Colonic mucosa (tissue), 4 donors: ENCODE measurements around the gene MATN1. TPM values are rescaled to one million over a fixed set of nuclear protein-coding genes. Genes with fewer than 3 reads are reported as not detected.
"Not testable (repeated sequence)": the region's sequence is repeated elsewhere in the genome, so short reads cannot be mapped to it uniquely, and the experiment has no call there.

ENCODE experiments used
- DNase-seq: peaks from one replicate; pipeline ENCODE4 v3.0.0-alpha.2; 2020
- H3K27ac ChIP-seq: fragments of 200-600 bp; one replicate; pipeline ENCODE4 v1.8.0; 2021
- H3K27me3 ChIP-seq: fragments of 200-600 bp; one replicate; pipeline ENCODE4 v1.8.0; 2021
- H3K36me3 ChIP-seq: fragments of 200-600 bp; one replicate; pipeline ENCODE4 v1.8.0; 2021
- H3K4me1 ChIP-seq: fragments of 200-600 bp; one replicate; pipeline ENCODE4 v1.8.0; 2021; ENCODE audit warnings: mild to moderate bottlenecking
- H3K4me3 ChIP-seq: fragments of 200-600 bp; one replicate; pipeline ENCODE4 v1.8.0; 2021
- H3K9ac ChIP-seq, 2 donors: one replicate each; pipeline ENCODE4 v1.7.0; 2013; ENCODE audit warnings: control low read depth in 2 of 2, low read depth in 2 of 2, low read length in 2 of 2
- H3K9me3 ChIP-seq: fragments of 200-600 bp; one replicate; pipeline ENCODE4 v1.8.0; 2021
- CTCF ChIP-seq: fragments of 200-600 bp; IDR thresholded peaks from one replicate; pipeline ENCODE4 v1.8.0; 2022; ENCODE audit warnings: antibody characterized with exemption, mild to moderate bottlenecking
- intact Hi-C: fragments of 100-400 bp; cut with DNase I; formaldehyde crosslinking; loops from one replicate; pipeline ENCODE4 v1.14.1; 2022
- total RNA-seq, 2 donors: library from RNA; stranded (reverse); fragmentation: NEBNext Ultra II Directional in 1 of 2; extraction: Animal tissue kit (Norgen Biotek cat#: 25700) in 1 of 2; gene quantifications; one replicate each; pipeline ENCODE4 v1.2.1, GENCODE V29; 2021
- donor health status: healthy.
- donor health status: DM: no; HTN: no; CAD: no.
- donor health status: DM: no; HTN: no; CAD: no.

The MATN1 gene
- total RNA-seq = not detected

GRCh38 chr1:30723331-30723755 is at the start of gene MATN1:
Gene MATN1 (minus strand): TSS chr1:30723585. CDS start chr1:30723551, 34 bp downstream.
- DNase-seq = no peak
- H3K4me3 ChIP-seq = no peak within 1 kb of the TSS
- no peak within 1 kb of the TSS for H3K27ac ChIP-seq
- intact Hi-C loops = no loop called here
- no peaks in the 10 kb centered on the region for H3K9me3 ChIP-seq
- no peak within 1 kb of the TSS for H3K9ac ChIP-seq
- no peaks in the 10 kb centered on the region for H3K36me3 ChIP-seq
- peaks cover 5% of the 10 kb centered on the region for H3K4me1 ChIP-seq
- TF ChIP-seq CTCF = no peak
- no peaks in the 10 kb centered on the region for H3K27me3 ChIP-seq

GRCh38 chr1:30771005-30771404 is 47.6 kb upstream of the MATN1 start:
- Histone ChIP-seq H3K9me3 (no peaks in the 10 kb centered on the region), H3K9ac (no peak overlapping the region), H3K36me3 (no peaks in the 10 kb centered on the region), H3K4me1 (no peaks in the 10 kb centered on the region), H3K27ac (no peak overlapping the region), H3K27me3 (no peaks in the 10 kb centered on the region), H3K4me3 (no peak overlapping the region)
- no peak for TF ChIP-seq CTCF
- DNase-seq = no peak
- intact Hi-C loops = no loop called here

GRCh38 chr1:30770150-30770549 is 46.8 kb upstream of the MATN1 start:
- intact Hi-C loops = no loop called here
- Histone ChIP-seq H3K27ac (no peak overlapping the region), H3K4me3 (no peak overlapping the region), H3K36me3 (no peaks in the 10 kb centered on the region), H3K9ac (no peak overlapping the region), H3K27me3 (no peaks in the 10 kb centered on the region), H3K4me1 (no peaks in the 10 kb centered on the region), H3K9me3 (no peaks in the 10 kb centered on the region)
- TF ChIP-seq CTCF = no peak
- DNase-seq = no peak

- Histone ChIP-seq H3K9me3 (no peaks in the 10 kb centered on the region), H3K27ac (no peak overlapping the region), H3K27me3 (no peaks in the 10 kb centered on the region), H3K4me3 (no peak overlapping the region), H3K36me3 (no peaks in the 10 kb centered on the region), H3K4me1 (no peaks in the 10 kb centered on the region), H3K9ac (no peak overlapping the region)
- intact Hi-C loops = no loop called here
- TF ChIP-seq CTCF = no peak
- no peak for DNase-seq
Measured at GRCh38 chr1:30768830-30769718, 45.7 kb upstream of the MATN1 start.

GRCh38 chr1:30768159-30768829 is 44.9 kb upstream of the MATN1 start:
- Histone ChIP-seq H3K9me3 (no peaks in the 10 kb centered on the region), H3K27me3 (no peaks in the 10 kb centered on the region), H3K27ac (no peak overlapping the region), H3K9ac (no peak overlapping the region), H3K4me1 (no peaks in the 10 kb centered on the region), H3K4me3 (no peak overlapping the region), H3K36me3 (no peaks in the 10 kb centered on the region)
- DNase-seq = no peak
- no peak for TF ChIP-seq CTCF
- intact Hi-C loops = no loop called here

GRCh38 chr1:30766948-30767347 is 43.6 kb upstream of the MATN1 start:
- H3K27me3 ChIP-seq, H3K36me3 ChIP-seq, H3K4me1 ChIP-seq, H3K9ac ChIP-seq, H3K4me3 ChIP-seq, H3K9me3 ChIP-seq, H3K27ac ChIP-seq, DNase-seq, intact Hi-C loops: not testable (repeated sequence)
